SKM-1 treated with dmso at 0.1 percent for 144 hours (cell line): ENCODE measurements around the gene NUP210L.
A peak's percentile ranks its signal among the peaks of the same experiment; 100 is the strongest.
"Not testable (repeated sequence)": the region's sequence is repeated elsewhere in the genome, so short reads cannot be mapped to it uniquely, and the experiment has no call there.

Experiments
- DNase-seq: peaks from one replicate; lab custom pipeline; 2025; ENCODE audit not compliant: unreplicated experiment; lab: John Stamatoyannopoulos, UW

NUP210L gene

DNA sequence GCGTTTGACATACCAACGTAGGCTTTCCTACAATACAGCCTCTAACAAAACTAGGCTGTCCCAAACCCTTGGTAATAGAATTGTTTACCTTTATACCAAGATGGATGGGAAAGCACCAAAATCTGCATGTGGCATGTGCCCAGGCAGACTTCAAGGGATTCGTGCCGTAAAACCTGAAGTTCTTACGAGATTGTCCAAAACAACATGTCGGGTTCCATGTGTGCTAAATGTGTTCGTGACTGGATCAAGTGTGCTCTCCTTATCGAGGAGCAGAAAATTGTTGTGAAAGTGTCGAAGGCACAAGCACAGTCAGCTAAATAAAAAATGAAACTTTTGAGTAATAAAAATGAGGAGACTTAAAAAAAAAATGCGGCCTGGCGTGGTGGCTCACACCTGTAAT is 159.2 kb downstream of the NUP210L start:
- DNase-seq, result no peak

- no peak for DNase-seq
Measured at GRCh38 chr1:153995202-153995601, 159.7 kb downstream of the NUP210L start.

GRCh38 chr1:153991806-153992205 is 163.1 kb downstream of the NUP210L start:
- DNase-seq, result no peak

DNA sequence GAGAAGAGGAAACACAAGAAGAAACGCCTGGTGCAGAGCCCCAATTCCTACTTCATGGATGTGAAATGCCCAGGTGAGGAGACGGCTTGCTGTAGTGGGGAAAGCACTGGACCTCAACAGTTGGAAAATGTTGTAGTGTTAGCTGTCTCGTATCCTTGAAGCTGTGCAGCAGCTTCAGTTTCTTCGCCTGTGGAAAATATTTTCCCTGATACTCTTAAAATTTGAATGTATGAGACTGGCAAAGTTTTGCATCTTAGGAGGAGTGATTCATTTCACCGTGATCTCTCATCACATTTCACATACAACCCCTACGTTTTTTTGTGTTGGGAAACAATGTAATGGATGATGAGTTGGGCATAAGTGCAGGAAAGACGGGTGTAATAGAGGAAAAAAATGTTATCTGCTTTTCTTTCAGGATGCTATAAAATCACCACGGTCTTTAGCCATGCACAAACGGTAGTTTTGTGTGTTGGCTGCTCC is 163.7 kb downstream of the NUP210L start:
- DNase-seq, result no peak

DNA sequence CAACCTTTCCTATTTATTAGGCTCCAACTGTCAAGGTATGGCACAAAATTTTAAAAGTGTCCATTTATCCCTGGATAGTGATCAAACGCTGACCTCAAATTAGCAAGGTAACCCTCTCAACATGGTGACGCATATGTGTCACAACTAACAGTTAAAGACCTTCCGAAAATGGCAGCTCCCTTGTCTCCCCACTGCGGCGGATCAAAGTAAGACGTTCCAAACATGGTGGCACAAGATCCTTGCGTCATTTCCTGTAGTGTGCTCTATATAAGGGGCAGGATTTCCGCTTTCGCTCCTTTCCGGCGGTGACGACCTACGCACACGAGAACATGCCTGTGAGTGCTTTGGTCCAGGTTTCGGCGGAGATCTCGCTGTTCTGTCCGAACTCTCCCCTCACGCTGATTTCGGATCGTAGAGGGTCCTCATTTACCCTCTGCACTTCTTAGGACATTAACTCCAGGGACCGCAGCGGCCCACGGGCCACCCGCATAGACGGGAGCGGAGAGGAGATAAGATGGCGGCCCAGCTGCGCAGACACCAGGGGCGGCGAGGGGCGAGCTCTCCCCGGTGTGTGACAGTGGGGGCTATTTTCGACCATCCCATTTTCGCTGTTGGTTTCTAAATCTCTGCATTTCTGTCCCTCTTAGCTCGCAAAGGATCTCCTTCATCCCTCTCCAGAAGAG is 164.3 kb downstream of the NUP210L start, which contains the start of gene RPS27:
Gene RPS27 (plus strand): TSS at position 295 of the 683 bp plus-strand sequence. CDS start 35 bp downstream, at position 330.
- peak; percentile 100 for DNase-seq

DNA sequence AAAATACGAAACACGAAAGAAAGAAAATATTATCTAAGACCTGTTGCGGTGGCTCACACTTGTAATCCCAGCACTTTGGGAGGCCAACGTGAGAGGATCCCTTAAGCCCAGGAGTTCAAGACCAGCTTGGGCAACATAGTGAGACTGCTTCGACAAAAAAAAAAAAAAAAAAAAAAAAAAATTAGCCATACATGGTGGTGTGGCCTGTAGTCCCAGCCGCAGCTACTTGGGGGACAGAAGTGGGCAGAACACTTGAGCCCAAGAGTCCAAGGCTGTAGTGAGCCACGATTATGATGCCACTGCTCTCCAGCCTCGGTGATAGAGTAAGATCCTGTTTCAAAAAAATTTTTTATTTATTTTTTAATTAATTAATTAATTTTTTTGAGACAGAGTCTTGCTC is 167.3 kb downstream of the NUP210L start:
- no peak for DNase-seq

DNA sequence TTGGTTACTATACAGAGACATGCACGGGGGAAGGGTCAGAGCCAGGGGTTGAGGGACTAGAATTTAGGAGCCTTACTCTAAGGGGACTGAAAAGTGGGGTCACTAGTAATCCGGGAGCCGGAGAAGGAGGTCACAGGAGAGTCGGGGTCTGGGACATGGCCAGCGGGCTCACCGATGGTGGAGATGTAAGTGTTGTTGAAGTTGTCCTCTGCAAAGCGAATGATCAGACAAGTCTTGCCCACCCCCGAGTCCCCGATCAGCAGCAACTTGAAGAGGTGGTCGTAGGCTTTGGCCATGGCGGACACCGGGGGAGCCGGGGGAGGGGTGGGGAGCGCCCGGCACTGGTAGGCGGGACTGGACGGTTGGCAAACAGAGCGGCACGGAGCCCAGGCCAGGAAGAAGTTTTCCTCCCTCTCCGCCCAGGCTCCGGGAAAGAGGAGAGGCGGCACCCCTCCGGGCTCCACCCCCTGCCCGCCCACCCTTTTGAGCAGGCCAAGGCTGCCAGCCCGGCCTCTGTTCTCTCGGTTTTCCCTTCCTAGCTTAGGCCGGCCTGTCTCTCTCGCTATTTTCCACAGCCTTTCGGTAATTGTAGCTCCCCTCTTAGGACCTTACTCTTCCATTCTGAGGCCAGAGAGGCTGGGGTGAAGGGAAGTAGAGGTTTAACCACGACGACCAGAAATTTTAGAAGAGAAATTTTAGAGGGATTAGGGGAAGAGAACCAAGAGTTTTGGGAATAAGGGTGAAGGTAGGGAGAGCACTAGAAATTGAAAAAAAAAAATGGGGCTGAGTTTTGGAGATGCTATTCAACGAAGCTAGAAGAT is 168.7 kb downstream of the NUP210L start, which contains the start of gene RAB13:
Gene RAB13 (minus strand): TSS at position 399 of the 821 bp plus-strand sequence. CDS start 103 bp downstream, at position 296.
- peak; percentile 31 for DNase-seq

DNA sequence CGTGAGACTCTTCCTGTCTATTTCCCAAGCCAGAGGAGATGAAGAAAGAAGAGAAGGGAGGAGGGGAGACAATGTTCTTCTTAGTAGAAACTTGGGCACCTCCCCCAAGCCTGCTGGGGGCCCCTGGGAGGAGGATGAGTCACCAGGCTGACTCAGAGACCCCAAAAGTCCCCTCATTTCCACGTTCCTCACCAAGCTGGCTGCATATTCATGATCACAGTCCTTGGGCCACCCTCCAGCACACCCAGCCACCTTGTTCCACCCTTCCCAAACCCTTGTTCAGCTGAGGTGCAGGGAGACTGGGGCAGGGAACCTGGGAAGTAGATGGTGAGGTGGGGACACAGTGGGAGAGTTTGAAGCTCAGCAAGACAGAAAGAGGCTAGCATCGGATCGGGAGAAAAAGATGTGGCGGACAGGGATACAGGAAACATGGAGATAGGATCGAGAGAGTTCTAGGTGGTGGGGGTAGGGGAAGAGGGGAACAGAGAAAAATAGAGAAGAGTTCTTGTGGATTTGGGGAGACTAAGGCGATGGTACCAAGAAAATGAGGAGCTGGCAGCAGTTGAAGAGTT is 169.4 kb downstream of the NUP210L start:
- DNase-seq, result no peak

- no peak for DNase-seq
Measured at GRCh38 chr1:153984123-153984894, 170.6 kb downstream of the NUP210L start.

DNA sequence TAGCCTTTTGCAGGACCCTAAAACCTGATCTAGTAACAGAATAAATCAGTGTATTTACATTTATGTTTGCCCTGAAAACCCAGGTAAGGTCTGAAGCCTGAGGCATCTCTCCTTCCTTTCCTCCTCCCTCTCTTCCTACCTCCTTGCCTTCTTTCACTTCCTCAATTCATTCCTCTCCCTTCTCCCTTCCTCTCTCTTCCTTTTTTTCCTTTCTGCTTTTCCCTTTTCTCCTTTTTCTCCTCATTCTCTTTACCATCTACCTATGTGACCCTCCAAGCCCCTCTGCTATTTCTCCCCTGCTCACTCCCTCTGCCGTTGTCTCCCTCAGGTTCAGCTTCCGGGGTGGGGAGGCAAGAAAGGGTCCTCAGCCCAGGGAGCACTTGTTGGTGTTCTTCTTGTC is 173.1 kb downstream of the NUP210L start:
- DNase-seq, result not testable (repeated sequence)

DNA sequence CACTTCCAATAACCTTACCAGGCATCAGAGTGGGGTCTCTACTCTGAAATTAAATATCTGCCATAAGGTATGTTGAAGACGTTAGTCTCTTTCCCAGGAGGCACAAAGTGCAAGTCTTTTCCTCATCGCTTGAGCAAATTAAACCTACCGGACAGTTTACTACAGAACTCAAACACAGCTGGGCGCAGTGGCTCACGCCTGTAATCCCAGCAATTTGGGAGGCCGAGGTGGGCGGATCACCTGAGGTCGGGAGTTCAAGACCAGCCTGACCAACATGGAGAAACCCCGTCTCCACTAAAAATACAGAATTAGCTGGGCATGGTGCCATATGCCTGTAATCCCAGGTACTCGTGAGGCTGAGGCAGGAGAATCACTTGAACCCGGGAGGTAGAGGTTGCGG is 175.8 kb downstream of the NUP210L start:
- not testable (repeated sequence) for DNase-seq

- no peak for DNase-seq
Measured at GRCh38 chr1:153978274-153978909, 176.5 kb downstream of the NUP210L start.

- peak; percentile 87 for DNase-seq
Measured at GRCh38 chr1:153977250-153978240, 177.3 kb downstream of the NUP210L start, which contains the start of gene JTB. Gene JTB, minus strand, starts transcription at chr1:153977674. Its CDS starts 422 bp downstream, at chr1:153977252.

DNA sequence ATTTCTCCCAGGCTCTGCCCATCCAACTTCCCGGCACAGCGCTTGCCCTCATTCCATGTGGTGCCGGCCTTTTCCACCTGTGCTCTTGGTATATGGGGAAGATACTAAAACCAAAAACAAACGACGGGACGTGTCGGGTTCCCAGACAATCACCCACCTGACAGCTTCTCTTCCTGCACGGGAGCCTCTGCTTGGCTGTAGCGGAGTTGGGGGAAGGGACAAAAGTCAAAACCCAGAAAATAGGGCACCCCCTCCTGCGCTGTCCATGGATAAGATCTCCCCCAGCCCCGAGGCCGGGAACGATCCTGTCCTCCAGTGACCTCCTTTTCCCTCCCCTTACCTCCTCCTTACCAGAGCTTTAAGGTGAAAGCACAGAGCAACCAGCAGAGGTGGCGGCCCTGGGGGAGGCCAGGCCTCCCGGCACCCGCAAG is 178.0 kb downstream of the NUP210L start:
- no peak for DNase-seq

DNA sequence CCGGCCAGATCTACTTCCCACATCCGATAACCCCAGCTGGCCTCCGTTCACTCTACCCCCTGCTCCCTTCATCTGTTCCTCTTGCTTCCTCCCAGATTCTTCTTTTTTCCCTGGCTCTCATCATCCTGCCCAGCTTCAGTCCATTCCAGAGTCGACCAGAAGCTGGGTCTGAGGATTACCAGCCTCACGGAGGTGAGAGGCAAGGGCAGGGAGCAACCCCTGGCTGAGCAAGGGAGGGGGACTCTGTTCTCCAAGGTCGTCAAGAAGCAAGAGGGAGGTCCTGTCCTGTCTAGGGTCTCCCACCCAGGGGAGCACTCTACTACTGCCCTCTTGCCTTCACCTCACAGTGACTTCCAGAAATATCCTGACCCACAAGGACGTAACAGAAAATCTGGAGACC is 181.3 kb downstream of the NUP210L start:
- DNase-seq, result no peak

GRCh38 chr1:153973071-153973470 is 181.8 kb downstream of the NUP210L start:
- no peak for DNase-seq

GRCh38 chr1:153970346-153970745 is 184.5 kb downstream of the NUP210L start:
- DNase-seq, result no peak

- no peak for DNase-seq
Measured at GRCh38 chr1:153968972-153969371, 185.9 kb downstream of the NUP210L start.

DNA sequence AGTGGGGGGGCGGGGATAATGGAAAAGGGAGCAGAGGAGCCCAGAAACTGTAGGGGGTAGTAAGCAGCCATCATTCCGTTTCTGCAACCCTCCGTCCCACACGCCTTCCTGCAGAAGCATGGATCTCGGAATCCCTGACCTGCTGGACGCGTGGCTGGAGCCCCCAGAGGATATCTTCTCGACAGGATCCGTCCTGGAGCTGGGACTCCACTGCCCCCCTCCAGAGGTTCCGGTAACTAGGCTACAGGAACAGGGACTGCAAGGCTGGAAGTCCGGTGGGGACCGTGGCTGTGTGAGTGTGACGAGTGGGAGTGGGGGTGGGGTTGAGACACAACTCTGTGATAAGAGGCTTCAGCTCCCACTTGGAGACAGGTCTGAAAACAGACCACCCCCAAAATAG is 186.5 kb downstream of the NUP210L start:
- DNase-seq, result no peak
